ENCODE results near the gene PMEPA1.
A peak's percentile ranks its signal among the peaks of the same experiment; 100 is the strongest.

The PMEPA1 gene

DNA sequence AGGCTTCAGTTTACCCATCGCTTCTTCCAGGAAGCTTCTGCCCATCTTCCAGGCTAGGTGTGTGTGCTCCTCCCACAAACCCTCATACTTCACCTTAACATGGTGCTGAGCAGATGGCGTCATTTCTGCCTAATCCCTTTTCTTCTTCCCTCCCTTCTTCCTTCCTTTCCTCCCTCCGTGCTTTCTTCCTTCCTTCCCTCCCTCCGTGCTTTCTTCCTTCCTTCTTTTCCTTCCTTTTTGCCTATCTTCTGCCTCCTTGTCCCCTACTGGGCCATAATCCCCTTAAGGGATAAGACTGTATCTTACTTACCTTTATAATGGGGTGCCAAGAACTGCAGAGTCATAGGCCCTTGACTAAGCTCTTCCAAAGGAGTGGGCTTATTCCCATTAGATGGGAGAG, 27.5 kb upstream of the PMEPA1 start:
- DNase-seq = no peak

DNA sequence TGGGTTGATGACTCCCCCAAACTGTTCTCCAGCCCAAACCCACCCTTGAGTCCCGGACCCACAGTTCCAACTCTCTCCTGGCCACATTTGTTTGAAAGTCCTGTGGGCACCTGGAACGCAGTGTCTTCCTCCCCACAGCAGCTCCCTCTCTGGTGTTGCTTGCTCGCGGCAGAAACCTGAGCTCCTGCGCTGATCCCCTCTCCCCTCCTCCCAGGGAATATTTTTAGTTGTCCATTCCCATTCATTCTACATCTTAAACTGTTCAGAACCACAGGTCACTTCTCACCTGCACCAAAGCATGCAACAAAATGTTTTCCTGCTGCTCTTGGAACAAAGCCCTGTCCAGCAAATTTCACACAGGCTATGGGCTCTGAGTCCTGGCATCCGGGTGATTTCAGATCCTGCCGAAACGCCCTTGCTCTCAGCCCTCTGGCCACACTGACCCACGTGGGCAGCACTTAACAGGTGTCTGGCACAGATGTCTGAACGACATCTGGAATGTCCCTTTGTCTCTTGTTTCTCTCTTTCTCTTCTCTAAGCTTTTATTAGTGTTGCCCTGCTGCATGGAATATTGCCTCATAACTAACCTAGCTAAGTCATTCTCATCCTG, 27.0 kb upstream of the PMEPA1 start:
- DNase-seq = no peak

DNA sequence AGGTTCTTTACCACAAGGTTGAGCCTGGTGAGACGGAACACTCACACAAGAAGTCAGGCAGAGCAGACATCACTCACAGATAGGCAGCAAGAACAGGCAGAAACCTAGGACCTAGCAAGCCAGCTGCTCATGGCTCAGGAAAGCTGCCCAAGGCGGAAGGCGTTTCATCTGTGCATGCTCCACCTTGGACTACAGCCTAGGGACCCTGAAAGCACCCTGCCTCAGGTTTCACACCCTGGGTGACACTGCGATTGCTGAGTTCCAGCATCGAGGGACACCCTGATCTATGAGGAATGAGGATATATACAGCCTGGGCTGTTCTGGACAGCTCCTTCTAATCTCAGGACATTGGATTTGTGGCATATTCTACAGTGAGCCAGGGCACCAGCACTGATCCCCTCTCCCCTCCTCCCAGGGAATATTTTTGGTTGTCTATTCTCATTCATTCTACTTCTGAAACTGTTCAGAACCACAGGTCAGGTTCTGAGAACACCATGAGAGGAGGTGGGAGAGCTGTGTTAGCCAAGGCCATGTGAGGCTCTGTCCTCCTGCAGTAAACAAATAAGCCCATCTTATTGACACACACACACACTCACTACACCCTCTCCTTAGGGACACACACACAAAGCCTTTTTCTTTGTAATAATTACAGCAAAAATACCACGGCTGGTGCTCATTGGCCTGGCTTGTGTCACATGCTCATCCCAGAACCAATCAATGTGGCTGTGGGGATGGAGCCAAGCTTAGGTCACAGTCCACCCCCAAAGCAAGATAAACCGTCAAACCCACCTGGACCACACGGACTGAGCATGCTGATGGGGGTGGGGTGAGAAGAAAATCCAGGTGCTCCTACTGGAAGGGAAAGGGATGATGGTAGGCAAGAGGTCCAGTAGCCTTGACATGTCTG, 26.3 kb upstream of the PMEPA1 start:
- no peak for DNase-seq

DNA sequence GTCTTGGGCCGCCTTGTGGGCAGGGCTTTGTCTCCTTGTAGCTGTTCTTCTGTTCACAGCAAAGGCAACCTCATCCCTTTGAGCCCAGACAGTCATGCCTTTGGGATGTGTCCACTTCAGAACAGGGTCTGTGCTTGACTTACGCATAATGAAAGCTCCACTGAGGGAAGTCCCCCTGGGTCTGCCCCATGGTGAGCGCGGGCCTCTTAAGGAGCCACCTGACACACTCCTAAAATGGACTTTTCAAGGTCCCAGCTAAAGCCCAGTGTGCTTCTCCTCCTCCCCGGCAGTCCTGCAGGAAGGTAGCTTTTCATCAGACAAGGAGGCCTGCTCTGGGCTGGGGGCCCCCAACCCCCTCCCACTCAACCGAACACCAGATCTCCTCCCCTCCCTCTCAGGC, 24.9 kb upstream of the PMEPA1 start:
- no peak for DNase-seq

DNA sequence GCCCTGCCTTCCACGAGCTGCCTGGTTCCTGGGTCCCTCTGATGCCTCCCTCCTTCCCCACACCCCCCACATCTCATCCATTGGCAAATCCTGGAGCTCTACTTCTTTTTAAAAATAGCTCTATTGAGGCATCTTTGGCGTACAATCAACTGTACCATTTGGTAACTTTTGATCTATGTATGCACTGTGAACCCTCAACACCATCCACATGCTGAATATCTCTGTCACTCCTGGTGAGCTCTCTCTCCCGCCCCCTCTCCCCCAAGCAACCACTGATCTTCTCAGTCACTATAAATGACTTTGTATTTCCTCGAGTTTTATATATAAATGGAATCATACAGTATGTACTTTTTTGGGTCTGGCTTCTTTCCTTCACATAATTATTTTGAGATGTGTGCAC, 22.4 kb upstream of the PMEPA1 start:
- DNase-seq = no peak

DNA sequence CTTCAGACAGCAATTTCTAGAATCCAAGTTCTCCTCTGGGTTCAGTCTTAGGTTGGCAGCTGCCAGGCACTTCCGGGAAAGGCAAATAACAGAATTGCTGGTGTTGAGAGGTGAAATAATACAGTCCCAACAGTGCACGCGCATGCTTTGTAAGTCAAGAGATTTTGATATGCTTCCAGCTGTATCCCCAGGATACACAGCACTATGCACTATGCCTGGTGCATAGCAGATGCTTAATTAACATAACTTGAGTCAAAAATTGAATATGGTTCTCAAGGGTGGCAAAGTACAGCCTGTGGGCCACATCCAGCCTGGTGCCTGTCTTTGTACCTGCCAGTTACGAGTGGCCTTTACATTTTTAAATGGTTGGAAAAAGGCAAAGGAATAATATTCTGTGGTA, 18.9 kb upstream of the PMEPA1 start:
- DNase-seq = no peak

DNA sequence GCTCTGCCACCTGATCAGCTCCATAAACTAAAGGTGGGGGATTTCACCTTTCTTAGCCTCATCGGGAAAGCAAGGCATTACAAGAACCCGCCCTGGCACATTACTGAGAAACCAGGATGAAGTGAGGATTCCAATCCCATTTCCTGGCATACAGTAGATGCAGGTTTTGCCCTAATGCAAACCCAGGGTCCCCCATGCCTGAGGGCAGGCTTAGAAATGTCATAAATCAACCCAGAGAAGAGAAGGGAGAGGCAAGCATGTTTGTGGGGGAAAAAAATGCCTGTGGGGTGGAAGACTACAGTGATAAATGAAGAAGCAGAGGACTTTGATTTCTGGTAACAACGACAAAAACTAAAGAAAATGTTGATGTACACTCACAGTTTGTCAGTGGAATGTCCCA, 18.0 kb upstream of the PMEPA1 start:
- DNase-seq = no peak

DNA sequence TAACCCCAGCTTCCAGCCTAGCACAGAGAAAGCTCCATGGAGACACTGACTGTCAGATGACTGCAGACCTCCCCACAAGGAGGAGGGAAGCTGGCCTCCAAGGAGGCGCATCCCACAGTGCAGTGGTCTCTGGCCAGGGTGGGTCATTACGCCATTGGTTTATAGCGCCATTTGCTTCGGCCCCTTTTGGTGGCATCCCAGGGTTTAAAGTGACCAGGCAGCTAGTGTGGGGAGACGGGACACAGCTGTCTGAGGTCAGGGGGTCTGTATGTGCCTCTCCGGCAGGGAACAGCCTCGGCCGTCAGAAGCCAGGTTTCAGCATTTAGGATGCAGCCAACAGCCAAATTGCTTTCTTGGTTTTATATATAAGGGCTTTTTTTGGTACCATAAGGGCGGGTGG, 15.8 kb upstream of the PMEPA1 start:
- no peak for DNase-seq

DNA sequence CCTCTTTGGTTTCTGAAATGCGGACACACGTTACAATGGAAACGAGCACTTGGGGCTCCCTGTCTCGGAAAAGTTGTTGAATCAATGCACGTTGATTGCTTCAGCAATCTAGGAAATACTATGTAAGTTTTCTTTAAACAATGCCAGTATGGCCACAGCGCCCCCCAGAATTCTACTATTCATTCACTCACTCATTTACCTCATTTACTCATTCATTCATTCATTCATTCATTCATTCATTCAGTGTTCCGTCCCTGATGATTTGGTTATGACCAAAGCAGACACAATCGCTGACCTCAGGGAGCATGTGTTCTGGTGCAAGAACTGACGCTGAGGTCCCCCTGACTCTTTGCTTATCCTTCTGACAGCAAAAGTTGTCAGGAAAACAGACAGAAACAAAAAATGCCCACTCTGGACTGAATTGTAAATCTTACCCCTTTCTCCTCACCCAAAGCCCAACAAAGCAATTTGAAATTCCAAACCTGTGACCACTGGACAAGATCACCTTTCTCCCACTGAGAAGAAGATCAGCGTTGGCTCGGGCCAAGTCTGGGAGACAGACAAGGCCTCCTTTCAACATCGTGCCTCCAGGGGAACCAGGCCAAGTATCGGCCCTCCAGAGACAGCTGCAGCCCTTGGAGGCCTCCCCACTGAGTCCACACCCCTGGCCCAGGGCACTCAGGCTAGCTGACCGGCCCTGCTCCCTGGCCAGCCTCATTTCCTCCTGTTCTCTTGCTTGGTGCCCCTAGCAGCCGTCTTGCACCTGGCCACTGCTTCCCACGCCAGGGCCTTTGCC, 15.0 kb upstream of the PMEPA1 start:
- DNase-seq = peak in 11 of 56 donors; percentile 11 to 39 (median 24)

DNA sequence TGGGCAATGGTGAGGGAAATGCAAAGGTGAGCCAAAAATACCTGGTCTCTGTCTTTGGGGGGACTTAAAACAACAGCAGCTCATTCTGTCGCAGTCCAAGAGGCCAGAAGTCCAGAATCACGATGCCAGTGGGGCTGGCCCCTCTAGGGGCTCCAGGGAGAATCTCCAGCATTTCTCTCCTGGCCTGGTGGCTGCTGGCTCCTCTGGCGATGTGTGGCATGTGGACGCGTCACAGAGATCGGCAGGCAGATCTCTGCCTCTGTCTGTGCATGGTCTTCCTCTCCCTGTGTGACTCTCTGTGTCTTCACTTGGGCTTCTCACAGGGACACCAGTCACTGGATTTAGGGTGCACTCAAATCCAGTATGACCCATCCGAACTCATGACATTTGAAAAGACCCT, 14.0 kb upstream of the PMEPA1 start:
- DNase-seq = no peak

DNA sequence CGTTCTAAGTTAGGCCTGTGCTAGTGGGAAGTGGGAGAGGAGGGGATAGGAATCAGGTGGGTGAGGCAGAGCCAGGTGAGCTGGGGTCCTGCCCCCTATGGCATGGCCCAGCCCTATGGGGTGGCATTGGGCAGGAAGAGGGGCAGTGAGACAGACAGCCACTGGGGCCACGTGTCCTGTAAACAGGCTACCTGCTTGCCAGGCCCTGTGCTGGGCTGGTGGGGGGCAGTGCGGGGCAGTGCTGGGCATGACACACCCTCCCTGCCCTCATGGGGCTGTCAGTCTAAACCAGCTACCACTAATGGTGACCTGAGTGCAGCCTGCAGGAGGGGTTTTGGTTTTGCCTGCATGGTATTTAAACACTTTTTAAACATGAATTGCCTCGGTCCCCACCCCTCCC, 10.1 kb upstream of the PMEPA1 start:
- no peak for DNase-seq

DNA sequence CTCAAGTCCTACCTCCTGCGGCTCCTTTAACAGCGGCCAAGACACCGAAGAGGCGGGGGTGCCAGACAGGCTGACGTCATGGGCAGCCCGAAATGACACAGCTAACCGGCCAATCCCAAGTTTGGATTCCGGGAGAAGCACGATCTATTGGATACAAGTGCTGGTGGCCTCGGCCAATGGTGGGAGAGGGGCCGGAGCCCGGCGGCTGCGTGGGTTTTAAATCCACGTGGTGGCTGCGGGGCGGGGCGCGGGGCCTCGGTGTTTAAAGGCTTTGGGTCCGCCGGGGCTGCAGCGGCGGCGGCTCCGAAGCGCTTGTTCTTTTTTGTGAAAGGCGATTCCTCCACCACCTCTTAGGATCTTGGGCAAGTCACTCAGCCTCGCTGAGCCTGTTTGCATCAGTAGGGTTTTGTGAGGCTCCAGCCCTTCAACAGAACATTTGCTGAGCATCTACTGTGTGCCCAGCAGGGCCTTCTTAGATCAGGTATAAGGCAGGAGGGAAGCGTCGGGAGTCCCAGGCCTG, 8.7 kb upstream of the PMEPA1 start:
- DNase-seq = peak; percentile 81 to 99 (median 96)

DNA sequence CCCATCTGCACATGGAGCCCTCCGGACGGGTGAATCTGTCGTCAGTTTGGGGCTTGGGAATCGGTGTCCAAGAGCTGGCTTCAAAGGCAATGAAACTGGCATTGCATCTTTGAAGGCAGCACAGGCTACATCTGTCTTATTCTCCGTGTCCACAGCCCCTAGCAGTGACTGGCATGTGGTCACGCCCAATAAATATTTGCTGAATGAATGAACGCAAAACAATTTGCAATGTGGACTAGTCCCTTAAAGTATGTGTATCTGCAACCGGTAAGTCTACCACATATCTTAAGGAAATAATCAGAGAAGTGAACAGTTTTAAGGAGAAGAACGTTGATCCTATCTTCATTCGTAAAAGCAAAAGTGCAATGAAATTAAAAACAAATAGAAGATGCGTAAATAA, 8.0 kb upstream of the PMEPA1 start:
- DNase-seq = no peak

DNA sequence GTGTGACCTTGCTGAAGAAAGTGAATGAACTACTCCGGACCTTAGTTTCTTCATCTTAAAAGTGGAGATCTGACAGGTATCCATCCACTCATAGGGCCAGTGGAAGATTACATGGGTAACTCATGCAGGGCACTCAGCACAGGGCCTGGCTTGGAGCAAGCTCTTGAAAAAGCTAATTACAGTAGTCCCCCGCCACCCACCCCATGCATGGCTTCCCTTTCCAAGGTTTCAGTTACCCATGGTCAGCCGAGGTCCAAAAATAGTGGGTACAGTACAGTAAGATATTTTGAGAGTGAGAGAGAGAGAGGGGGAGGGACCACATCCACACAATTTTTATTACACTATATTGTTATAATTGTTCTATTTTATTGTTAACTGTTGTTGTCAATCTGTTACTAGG, 7.1 kb upstream of the PMEPA1 start:
- DNase-seq = no peak

DNA sequence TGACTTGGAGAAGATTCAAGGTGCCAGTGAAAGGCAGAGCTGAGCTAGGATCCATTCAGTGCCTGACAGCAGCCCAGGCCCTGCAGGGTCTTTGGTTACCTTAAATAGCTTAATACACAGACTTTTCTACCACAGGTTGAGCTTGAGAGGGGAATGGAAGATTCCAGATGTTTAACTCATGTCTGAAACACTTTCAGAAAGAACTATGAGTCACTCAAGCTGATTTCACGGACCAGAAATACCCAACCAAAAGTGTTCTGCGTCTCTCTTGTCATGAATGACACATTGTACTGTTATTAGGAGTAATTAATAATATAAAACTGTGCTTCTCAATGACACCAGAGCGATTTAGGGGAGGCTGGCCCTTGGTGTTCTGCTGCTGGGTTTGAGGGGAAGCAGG, 6.4 kb upstream of the PMEPA1 start:
- no peak for DNase-seq

DNA sequence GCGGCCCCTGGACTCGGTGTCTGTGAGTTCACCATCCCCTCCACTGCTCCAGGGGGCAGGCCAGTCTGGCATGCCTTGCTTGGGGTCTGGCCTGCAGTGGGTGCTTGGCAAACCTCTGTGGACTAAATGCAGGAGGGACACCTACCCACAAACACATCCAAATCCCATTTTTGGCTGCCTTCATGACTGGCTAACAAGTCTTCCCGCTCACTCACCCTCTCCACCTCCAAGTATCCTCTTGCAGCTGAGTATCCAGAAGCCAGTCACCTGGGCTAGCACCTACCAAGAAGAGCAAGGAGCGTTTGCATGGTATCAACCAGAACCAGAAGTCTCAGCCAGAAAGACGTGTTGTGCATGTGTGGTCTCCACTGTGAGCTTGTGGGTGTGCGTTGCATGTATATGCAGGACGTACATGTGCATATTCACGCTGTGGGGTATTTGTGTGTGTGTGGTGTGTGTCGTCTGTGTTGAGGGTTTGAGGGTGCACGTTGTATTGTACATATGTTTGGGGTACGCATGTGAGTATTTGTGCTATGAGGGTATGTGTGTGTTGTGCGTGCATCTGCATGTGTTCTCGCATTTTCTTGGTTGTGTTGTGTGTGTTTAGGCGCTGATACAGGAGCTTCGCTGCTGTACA, 5.6 kb upstream of the PMEPA1 start:
- no peak for DNase-seq

DNA sequence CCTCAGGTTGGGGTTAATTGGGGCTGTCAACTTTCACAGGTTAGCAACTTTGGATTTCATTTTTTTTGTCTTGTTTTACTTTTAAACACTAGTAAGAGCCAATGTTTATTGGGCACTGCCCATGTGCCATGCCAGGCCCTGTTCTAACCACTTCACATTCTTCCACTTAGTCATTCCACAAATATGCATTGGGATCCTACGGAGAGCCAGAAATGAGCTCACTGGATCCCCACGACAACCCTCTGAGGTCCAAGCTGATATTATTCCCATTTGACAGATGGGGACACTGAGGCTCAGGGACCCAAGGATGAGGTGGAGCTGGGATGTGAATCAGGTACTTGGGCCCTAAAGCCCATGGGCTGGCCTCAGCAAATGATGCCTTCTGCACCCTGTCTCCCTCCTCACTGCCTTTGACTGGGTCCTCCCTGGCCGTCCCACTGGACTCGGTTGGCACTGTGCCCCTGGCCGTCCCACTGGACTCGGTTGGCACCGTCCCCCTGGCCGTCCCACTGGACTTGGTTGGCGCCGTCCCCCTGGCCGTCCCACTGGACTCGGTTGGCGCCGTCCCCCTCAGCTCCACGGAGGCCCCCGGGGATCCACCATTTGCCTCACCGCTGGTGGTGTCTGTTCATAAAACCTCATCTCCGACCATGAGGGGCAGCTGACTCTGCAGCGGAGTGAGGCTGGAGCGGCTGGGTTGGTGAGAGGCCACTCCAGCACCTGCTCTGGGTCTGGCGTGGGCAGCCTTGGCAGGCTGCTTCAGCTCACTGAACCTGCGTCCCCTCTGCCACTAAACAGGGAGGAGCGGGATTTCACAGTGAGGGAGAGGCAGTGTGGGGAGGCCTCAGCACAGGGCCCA, 4.8 kb upstream of the PMEPA1 start:
- no peak for DNase-seq

DNA sequence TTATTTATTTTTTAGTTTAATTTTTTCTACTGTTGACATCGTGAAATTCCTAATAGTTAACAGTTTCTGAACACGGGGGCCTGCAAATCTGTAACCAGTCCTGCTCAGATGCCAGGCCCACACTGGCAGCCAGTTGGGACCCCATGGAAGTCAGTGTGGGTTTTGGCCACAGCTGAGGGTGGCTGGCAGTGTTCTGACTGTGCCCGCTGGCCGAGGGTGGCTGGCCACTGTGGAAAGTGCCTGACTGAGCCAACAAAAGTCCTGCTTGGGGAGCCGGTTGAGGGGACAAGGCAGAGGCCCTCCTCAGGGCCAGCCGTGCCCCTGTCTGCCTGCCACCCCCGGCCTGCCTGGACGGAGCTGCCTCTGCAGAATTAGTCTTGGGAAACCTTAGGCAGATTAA, 4.1 kb upstream of the PMEPA1 start:
- DNase-seq = peak in 5 of 56 donors; percentile 11 to 47 (median 34)

DNA sequence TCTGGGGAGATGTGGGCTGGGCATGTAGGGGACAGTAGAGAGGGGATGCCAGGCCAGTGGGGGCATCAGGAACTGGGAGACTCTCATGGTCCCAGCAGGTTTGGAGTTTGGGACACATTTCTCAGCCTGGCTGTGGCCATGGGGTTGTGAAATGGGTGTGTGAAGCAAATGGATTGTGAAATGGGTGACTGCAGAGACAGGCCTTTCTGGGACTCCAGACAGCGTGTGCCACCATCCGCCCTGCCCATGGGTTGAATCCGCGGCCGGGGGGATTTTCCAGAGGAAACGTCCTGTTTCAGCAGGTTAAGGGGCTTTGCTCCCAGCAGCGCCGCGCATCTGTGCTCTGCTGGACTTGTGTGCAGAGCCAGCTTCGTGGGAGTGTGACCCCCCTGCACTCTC, 3.7 kb upstream of the PMEPA1 start:
- DNase-seq = no peak

DNA sequence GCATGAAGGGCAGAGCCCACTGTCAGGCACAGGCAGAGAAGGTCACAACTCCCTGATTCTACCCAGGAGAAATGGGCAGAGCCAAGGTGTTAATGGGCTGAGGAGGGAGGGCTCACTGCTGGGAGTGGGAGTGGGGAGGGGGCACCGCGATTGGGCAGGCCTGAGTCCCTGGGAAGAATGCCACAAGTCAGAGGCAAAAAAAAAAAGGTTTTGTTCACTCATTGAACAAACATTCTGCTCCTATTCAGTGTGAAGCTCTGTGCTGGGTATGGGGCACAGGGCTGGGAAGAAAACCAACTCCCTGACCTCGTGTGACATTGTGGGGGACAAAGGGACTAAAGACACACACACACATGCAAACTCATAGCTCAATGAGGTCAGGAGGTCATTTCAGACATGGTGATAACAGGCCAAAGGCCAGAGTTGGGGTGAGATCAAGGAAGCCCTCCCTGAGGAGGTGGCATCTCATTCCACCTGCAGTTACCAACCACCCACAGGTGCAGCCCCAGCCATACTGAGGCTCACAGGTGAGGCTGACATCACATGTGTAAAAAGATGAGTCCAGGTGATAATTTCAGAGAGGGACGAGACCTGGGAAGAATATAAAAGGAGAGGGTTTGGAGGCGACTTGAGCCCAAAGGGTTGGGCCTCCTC, 3.2 kb upstream of the PMEPA1 start:
- DNase-seq = peak in 2 of 56 donors; percentile 10 to 24

Measured in nucleus accumbens (tissue), 56 donors.